Stomach (tissue), 9 donors: Measurements from ENCODE around the gene ZNF304. TPM values are rescaled to one million over a fixed set of nuclear protein-coding genes. Genes with fewer than 3 reads are reported as not detected.

Experiments
- DNase-seq, 2 donors: peaks; one replicate each; pipeline versions ENCODE4 v3.0.0 to v3.0.0-alpha.2; 2013 to 2019
- H3K27ac ChIP-seq, 5 donors: fragments of 200-600 bp in 4 of 5; sonication (generic) in 4 of 5; one replicate each; pipeline ENCODE4 v1.5.1; 2013 to 2019; ENCODE audit warnings: mild to moderate bottlenecking in 1 of 5, moderate library complexity in 1 of 5
- H3K27me3 ChIP-seq, 3 donors: fragments of 200-600 bp; sonication (generic); one replicate each; pipeline ENCODE4 v1.5.1; 2017 to 2019; ENCODE audit warnings: mixed run types in 1 of 3
- H3K36me3 ChIP-seq, 4 donors: fragments of 200-600 bp; sonication (generic); 1 replicate in 3 of 4; 2 replicates in 1 of 4; pipeline ENCODE4 v1.5.1; 2016 to 2019
- H3K4me1 ChIP-seq, 4 donors: fragments of 200-600 bp; sonication (generic); one replicate each; pipeline ENCODE4 v1.5.1; 2016 to 2019
- H3K4me3 ChIP-seq, 4 donors: fragments of 200-600 bp; sonication (generic) in 3 of 4; one replicate each; pipeline ENCODE4 v1.5.1; 2016 to 2019; ENCODE audit warnings: mild to moderate bottlenecking in 1 of 4
- H3K9me3 ChIP-seq, 4 donors: fragments of 200-600 bp; sonication (generic); one replicate each; pipeline ENCODE4 v1.5.1; 2016 to 2019
- CTCF ChIP-seq, 7 experiments: fragments of 450-650 bp in 4 of 7; fragments of 200-600 bp in 3 of 7; sonication (generic) in 3 of 7; IDR thresholded peaks; one replicate each; pipeline ENCODE4 v1.5.1; 2016 to 2019; ENCODE audit warnings: antibody characterized with exemption in 7 of 7, control low read depth in 2 of 7, mild to moderate bottlenecking in 1 of 7
- EP300 ChIP-seq: sonication (generic); formaldehyde crosslinking; IDR thresholded peaks from one replicate; pipeline ENCODE4 v1.6.1; 2017; ENCODE audit warnings: antibody characterized with exemption
- POLR2A ChIP-seq, 4 donors: fragments of 450-650 bp; IDR thresholded peaks; one replicate each; pipeline ENCODE4 v1.6.1; 2016; ENCODE audit warnings: antibody characterized with exemption in 4 of 4, control low read depth in 2 of 4, mild to moderate bottlenecking in 1 of 4, moderate library complexity in 1 of 4
- POLR2AphosphoS5 ChIP-seq, 3 donors: sonication (generic); formaldehyde crosslinking; IDR thresholded peaks; one replicate each; pipeline ENCODE4 v1.6.1; 2016; ENCODE audit warnings: antibody characterized with exemption in 3 of 3
- WGBS, 5 donors: extraction: QIAGEN DNeasy Blood & Tissue Kit in 3 of 5; methylation state at CpG; one replicate each; pipeline versions ENCODE4 v1.1.5 to v1.1.7; 2013 to 2018; 5-methylcytosine and 5-hydroxymethylcytosine counted together
- intact Hi-C: fragments of 100-400 bp; cut with DNase I; formaldehyde crosslinking; loops from one replicate; pipeline ENCODE4 v1.15.1; 2023; ENCODE audit warnings: low total_unique reads
- polyA plus RNA-seq, 3 donors: library from polyadenylated mRNA; stranded (reverse); fragments of 200-250 nt; gene quantifications; one replicate each; pipeline ENCODE4 v1.2.3, GENCODE V29; 2013
- total RNA-seq, 5 donors: library from RNA; depleted of rRNA; stranded (reverse); fragments of >200 nt; gene quantifications; one replicate each; pipeline versions ENCODE4 v1.1.0 to v1.2.3, GENCODE V29; 2014 to 2016
- donor health status: healthy with polysubstance abuse.
- donor health status: Bipolar disorder and iron deficiency.
- donor health status: healthy.

Gene ZNF304
- total and polyA plus RNA-seq, 8 donors, result 1.2 to 16.1 (median 3.2) TPM; not detected in 1

- intact Hi-C loops, result no loop called here
- no peak for TF ChIP-seq CTCF (IDR thresholded peaks at IDR 0.05)
- no peak for TF ChIP-seq EP300
- no peak for TF ChIP-seq POLR2AphosphoS5 (IDR thresholded peaks at IDR 0.05)
- H3K4me1 ChIP-seq, result no peaks in the 10 kb centered on the region
- WGBS, 5 donors, result 87 to 98% (median 93%) methylated on average over 3 of the region's 3 CpGs
- no peaks in the 10 kb centered on the region for H3K27me3 ChIP-seq
- DNase-seq, result no peak
- peaks cover 29 to 64% (median 57%) of the 10 kb centered on the region in 4 donors for H3K36me3 ChIP-seq
- no peak overlapping the region for H3K4me3 ChIP-seq
- no peak overlapping the region for H3K27ac ChIP-seq
- H3K9me3 ChIP-seq, result peaks cover 22 to 95% (median 70%) of the 10 kb centered on the region in 4 donors
Measured at GRCh38 chr19:57377498-57378146, 26.6 kb downstream of the ZNF304 start.

DNA sequence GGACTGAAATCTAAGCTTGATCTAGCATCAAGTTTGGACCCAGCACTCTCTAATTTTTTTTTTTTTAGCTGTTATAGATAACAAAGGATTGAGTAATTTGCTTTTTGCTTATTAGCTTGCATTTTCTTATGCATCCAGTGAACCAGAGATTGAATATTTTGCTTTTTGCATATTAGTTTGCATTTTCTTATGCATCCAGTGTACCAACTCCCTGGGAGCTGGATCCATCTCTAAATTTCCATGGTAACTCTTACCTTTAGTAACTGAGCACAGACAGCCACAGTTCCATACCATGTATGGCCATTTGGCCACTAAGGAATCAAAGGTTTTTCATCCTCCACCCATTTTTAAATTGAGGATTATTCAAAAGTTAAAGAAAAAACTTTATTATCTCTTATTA lies 29.9 kb downstream of the ZNF304 start:
- DNase-seq, result no peak
- Histone ChIP-seq H3K27ac (no peak overlapping the region), H3K4me1 (no peaks in the 10 kb centered on the region), H3K27me3 (no peaks in the 10 kb centered on the region), H3K36me3 (peaks cover 13 to 31% (median 24%) of the 10 kb centered on the region in 4 donors), H3K4me3 (no peak overlapping the region), H3K9me3 (peaks cover 22 to 76% (median 45%) of the 10 kb centered on the region in 4 donors)
- TF ChIP-seq EP300 (no peak), POLR2A (IDR thresholded peaks at IDR 0.05) (no peak), POLR2AphosphoS5 (IDR thresholded peaks at IDR 0.05) (no peak), CTCF (IDR thresholded peaks at IDR 0.05) (no peak)
- intact Hi-C loops, result no loop called here

DNA sequence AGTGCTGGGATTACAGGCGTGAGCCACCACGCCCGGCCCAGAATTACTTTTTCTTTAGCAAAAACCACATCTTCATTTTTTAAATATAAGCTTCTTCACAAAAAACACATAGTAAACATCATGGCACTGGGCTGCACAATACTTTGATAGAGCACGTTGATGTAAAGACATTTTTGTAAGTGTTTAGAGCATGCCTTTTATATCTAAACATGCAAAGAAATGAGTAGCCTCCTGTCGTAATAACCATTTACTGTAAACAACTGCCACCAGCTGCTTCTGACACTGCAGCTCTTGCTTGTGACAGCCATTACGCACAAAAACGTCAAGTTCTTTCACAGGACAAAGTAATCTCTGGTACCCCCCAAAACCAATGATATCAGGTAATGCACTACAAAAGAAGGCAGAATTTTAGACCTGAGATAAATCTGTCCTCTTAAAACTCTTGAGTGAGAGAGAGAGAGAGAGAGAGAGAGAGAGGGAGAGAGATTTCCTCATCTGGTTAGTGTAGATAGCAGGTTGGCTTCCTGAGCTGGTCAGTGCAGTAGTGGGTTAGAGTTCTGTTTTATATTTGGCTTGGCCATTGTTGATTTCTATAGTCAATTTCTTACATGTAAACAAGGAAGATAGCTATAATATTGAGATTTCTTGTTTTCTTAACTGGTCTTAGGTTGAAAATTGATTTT lies 31.9 kb downstream of the ZNF304 start:
- H3K9me3 ChIP-seq, result peaks cover 8 to 56% (median 26%) of the 10 kb centered on the region in 4 donors
- no peak for TF ChIP-seq CTCF (IDR thresholded peaks at IDR 0.05)
- no peak for TF ChIP-seq POLR2A (IDR thresholded peaks at IDR 0.05)
- no peak for TF ChIP-seq EP300
- no peak for TF ChIP-seq POLR2AphosphoS5 (IDR thresholded peaks at IDR 0.05)
- no peak for DNase-seq
- no peaks in the 10 kb centered on the region for H3K4me1 ChIP-seq
- 67 to 76% (median 74%) methylated on average over 7 of the region's 7 CpGs for WGBS, 5 donors
- no peak overlapping the region for H3K4me3 ChIP-seq
- H3K27me3 ChIP-seq, result no peaks in the 10 kb centered on the region
- intact Hi-C loops, result no loop called here
- H3K36me3 ChIP-seq, result peaks cover 0 to 11% (median 5%) of the 10 kb centered on the region in 4 donors
- no peak overlapping the region for H3K27ac ChIP-seq

GRCh38 chr19:57389194-57389729 lies 38.2 kb downstream of the ZNF304 start:
- TF ChIP-seq POLR2A (IDR thresholded peaks at IDR 0.05) (no peak), POLR2AphosphoS5 (IDR thresholded peaks at IDR 0.05) (no peak), EP300 (no peak), CTCF (IDR thresholded peaks at IDR 0.05) (no peak)
- H3K9me3 ChIP-seq, result peaks cover 0 to 25% (median 14%) of the 10 kb centered on the region in 4 donors
- H3K27me3 ChIP-seq, result no peaks in the 10 kb centered on the region
- intact Hi-C loops, result no loop called here
- peak overlapping the region; percentile 75 to 97 (median 85) for H3K27ac ChIP-seq
- peak overlapping the region; percentile 64 to 96 (median 85) for H3K4me3 ChIP-seq
- DNase-seq, result no peak
- WGBS, 5 donors, result 55 to 58% (median 56%) methylated on average over 11 of the region's 11 CpGs
- peaks cover 5 to 23% (median 18%) of the 10 kb centered on the region in 4 donors for H3K36me3 ChIP-seq
- peaks cover 0 to 25% (median 20%) of the 10 kb centered on the region in 4 donors for H3K4me1 ChIP-seq
